ENCODE data around the gene CLCN4.
A peak's percentile ranks its signal among the peaks of the same experiment; 100 is the strongest.

Gene CLCN4

GRCh38 chrX:10197279-10198210 lies 40.8 kb downstream of the CLCN4 start:
- peak; percentile 86 for DNase-seq

- DNase-seq: no peak
Measured at GRCh38 chrX:10198254-10198653, 41.5 kb downstream of the CLCN4 start.

GRCh38 chrX:10199212-10199611 lies 42.4 kb downstream of the CLCN4 start:
- DNase-seq: no peak

- DNase-seq: no peak
Measured at GRCh38 chrX:10203617-10204016, 46.8 kb downstream of the CLCN4 start.

- DNase-seq: no peak
Measured at GRCh38 chrX:10206317-10206716, 49.5 kb downstream of the CLCN4 start.

GRCh38 chrX:10208281-10208856 lies 51.6 kb downstream of the CLCN4 start:
- DNase-seq: no peak

GRCh38 chrX:10208953-10209352 lies 52.2 kb downstream of the CLCN4 start:
- no peak for DNase-seq

- DNase-seq: no peak
Measured at GRCh38 chrX:10212395-10212794, 55.6 kb downstream of the CLCN4 start.

- no peak for DNase-seq
Measured at GRCh38 chrX:10213716-10214115, 56.9 kb downstream of the CLCN4 start.

GRCh38 chrX:10216208-10216607 lies 59.4 kb downstream of the CLCN4 start:
- no peak for DNase-seq

- DNase-seq: no peak
Measured at GRCh38 chrX:10217198-10217597, 60.4 kb downstream of the CLCN4 start.

GRCh38 chrX:10221651-10222050 lies 64.9 kb downstream of the CLCN4 start:
- no peak for DNase-seq

- no peak for DNase-seq
Measured at GRCh38 chrX:10223276-10223675, 66.5 kb downstream of the CLCN4 start.

- no peak for DNase-seq
Measured at GRCh38 chrX:10223781-10224180, 67.0 kb downstream of the CLCN4 start.

- DNase-seq: no peak
Measured at GRCh38 chrX:10230222-10230621, 73.4 kb downstream of the CLCN4 start.

- DNase-seq: no peak
Measured at GRCh38 chrX:10231461-10231860, 74.7 kb downstream of the CLCN4 start.

GRCh38 chrX:10233173-10233572 lies 76.4 kb downstream of the CLCN4 start:
- no peak for DNase-seq

- DNase-seq: no peak
Measured at GRCh38 chrX:10233696-10234095, 76.9 kb downstream of the CLCN4 start.

GRCh38 chrX:10235851-10236250 lies 79.1 kb downstream of the CLCN4 start:
- DNase-seq: no peak

GRCh38 chrX:10237241-10237640 lies 80.5 kb downstream of the CLCN4 start:
- DNase-seq: no peak

- no peak for DNase-seq
Measured at GRCh38 chrX:10239611-10240064, 82.9 kb downstream of the CLCN4 start.

- DNase-seq: no peak
Measured at GRCh38 chrX:10240918-10241317, 84.1 kb downstream of the CLCN4 start.

GRCh38 chrX:10242026-10242425 lies 85.3 kb downstream of the CLCN4 start:
- peak; percentile 5 for DNase-seq

- no peak for DNase-seq
Measured at GRCh38 chrX:10243106-10243505, 86.3 kb downstream of the CLCN4 start.
